ENCODE results near the gene PTCH2.

- TF ChIP-seq CTCF (conservative IDR thresholded peaks at IDR 0.05): no peak
- TF ChIP-seq EZH2 (IDR thresholded peaks at IDR 0.05; ENCODE audit: low read depth): no peak
Measured at GRCh38 chr1:44807364-44808062, 35.5 kb downstream of the PTCH2 start.
